IPS DF 4.7 (cell line): ENCODE measurements around the gene NLRP7.

ENCODE experiments used
- DNase-seq: peaks from one replicate; pipeline ENCODE4 v3.0.0-alpha.2; 2013; ENCODE audit warnings: low spot score; ENCODE audit errors: extremely low read depth

The NLRP7 gene

DNA sequence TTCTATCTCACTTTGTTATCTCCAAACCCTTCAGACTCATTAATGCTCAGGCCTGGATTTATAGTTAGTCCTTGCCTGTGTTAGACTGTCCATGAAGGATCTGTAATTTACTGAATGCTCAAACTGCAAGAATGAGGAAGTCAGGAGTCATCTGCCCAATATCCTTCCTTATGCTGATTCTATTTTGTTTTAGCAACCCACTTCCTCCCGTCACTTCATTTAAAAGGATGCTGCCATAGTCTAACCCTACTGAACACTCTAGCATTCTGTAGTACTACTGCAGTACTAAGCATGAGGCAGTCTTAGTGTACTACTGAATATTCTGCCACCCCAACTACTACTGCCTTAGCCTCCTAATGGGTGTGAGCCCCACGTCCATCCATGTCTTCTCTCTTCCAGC is 71.8 kb downstream of the NLRP7 start:
- DNase-seq: no peak

DNA sequence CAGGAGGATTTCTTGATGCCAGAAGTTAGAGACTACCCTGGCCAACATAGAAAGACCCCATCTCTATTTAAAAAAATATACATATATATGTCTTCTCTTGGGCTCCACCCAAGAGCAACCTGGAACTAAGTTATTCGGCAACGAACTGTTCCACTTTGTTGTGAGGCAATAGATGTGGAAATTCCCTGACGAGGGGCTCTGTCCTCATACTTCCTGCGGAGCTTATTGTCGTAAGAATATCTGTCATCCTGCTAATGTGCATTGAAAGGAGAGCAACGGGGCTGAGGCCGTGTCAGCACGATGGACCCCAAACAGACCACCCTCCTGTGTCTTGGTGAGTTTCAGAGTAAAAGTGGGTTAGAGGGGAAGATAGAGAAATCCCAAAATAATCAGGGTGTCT is 73.3 kb downstream of the NLRP7 start, which contains the start of gene FCAR:
FCAR (plus strand) TSS at position 246 of the 400 bp plus-strand sequence; CDS start at position 301, 55 bp downstream.
- DNase-seq: no peak
